ENCODE results near the gene MCU.
"Not testable (repeated sequence)": the region's sequence is repeated elsewhere in the genome, so short reads cannot be mapped to it uniquely, and the experiment has no call there.

Gene MCU

GRCh38 chr10:72913287-72913686 is 221.3 kb downstream of the MCU start:
- no peak for DNase-seq

DNA sequence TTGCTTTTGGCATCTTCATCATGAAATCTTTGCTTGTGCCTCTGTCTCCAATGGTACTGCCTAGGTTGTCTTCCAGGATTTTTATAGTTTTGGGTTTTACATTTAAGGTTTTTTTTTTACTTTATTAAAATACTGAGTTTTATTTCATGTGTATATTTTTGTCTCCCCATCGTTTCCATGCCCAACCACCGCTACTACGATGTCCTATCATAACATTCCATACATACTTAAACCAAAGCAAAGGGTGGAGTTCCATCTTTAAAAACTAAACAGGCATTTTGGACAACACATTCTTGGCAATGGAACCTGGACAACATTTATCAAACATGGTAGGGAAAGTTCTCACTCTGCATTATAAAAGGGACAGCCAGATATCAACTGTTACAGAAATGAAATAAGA is 225.3 kb downstream of the MCU start:
- DNase-seq: not testable (repeated sequence)

- DNase-seq: not testable (repeated sequence)
These were observed 225.9 kb downstream of the MCU start for GRCh38 chr10:72917803-72918332.

DNA sequence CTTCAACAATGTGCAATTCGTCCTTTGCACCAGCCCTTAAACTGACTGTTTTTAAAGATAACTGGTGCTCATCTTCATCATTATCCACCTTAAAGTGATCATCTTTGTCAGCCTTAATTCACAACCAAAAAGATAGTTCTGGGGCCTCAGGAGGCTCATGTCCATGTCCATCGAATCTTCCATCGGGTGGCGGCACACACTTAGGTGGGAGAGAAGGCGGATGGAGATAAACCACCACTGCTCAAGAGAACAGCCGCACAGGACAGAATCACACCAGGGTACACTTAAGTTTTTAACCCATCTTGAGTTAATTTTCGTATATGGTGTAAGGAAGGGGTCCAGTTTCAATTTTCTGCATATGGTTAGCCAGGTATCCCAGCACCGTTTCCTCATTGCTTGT is 226.4 kb downstream of the MCU start:
- DNase-seq: no peak

- not testable (repeated sequence) for DNase-seq
These were observed 229.3 kb downstream of the MCU start for GRCh38 chr10:72921147-72921683.

DNA sequence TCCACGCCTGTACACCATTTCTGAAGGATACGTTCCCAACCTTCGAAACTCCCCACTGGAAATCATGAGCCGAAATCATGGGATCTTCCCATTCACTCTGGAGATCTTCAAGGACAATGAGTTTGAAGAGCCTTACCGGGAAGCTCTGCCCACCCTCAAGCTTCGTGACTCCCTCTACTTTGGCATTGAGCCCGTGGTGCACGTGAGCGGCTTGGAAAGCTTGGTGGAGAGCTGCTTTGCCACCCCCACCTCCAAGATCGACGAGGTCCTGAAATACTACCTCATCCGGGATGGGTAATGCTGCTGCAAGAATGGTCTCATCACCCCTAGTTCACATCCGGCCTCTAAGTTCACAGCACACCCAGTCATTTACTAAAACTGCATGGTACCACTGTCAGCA is 232.4 kb downstream of the MCU start:
- DNase-seq: no peak

- no peak for DNase-seq
These were observed 234.1 kb downstream of the MCU start for GRCh38 chr10:72925951-72926465.

DNA sequence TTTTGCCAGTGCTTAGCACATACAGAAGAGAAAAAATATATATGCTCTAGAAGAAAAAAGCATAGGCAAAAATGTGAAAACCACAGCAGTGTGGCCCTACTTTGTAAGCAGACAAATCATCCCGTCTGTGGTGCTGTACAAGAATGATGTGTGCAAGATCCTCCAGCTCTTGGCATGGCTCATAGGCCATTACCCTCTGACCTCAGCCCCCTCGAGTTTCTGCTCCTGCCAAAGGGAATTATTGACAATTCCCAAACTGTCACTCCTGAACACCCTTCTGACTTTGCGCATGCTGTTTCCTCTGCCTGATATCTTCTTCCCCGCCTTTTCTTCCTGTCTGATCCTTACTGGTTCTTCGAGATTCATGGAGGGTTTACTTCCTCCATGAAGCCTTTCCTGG is 235.5 kb downstream of the MCU start:
- no peak for DNase-seq

DNA sequence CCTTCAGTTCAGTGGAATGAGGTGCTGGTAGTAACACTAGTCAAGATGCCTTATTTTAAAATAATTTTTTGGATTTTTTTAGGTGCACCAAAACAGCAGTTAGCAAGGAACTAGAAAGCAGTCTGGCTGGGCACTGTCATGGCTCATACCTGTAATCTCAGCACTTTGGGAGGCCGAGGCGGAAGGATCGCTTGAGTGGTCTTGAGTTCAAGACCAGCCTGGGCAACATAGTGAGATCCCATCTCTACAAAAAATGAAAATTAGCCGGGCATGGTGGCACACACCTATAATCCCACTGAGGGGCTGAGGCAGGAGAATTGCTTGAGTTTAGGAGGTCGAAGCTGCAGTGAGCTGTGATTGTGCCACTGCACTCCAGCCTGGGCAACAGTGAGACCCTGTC is 236.9 kb downstream of the MCU start:
- DNase-seq: no peak

DNA sequence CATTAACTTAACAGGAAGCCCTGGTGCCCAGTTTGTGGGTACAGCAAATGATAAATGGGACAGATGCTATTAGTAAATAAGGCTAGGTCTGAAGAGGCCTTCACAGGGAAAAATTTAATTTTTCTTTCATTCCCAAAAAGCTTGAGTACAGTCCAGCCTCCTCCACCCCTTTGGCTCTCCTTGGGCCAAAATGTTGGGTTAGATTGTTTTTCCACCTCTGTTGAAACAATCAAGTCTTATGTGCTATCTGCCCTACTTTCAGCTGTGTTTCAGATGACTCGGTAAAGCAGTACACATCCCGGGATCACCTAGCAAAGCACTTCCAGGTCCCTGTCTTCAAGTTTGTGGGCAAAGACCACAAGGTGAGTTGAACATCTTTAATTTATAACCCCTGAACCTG is 238.3 kb downstream of the MCU start:
- no peak for DNase-seq

DNA sequence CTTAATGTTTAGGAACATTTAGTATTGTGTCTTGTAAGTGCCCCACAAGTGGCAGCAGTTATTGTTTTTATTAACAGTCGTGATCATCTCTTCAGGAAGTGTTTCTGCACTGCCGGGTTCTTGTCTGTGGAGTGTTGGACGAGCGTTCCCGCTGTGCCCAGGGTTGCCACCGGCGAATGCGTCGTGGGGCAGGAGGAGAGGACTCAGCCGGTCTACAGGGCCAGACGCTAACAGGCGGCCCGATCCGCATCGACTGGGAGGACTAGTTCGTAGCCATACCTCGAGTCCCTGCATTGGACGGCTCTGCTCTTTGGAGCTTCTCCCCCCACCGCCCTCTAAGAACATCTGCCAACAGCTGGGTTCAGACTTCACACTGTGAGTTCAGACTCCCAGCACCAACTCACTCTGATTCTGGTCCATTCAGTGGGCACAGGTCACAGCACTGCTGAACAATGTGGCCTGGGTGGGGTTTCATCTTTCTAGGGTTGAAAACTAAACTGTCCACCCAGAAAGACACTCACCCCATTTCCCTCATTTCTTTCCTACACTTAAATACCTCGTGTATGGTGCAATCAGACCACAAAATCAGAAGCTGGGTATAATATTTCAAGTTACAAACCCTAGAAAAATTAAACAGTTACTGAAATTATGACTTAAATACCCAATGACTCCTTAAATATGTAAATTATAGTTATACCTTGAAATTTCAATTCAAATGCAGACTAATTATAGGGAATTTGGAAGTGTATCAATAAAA is 240.5 kb downstream of the MCU start:
- no peak for DNase-seq

DNA sequence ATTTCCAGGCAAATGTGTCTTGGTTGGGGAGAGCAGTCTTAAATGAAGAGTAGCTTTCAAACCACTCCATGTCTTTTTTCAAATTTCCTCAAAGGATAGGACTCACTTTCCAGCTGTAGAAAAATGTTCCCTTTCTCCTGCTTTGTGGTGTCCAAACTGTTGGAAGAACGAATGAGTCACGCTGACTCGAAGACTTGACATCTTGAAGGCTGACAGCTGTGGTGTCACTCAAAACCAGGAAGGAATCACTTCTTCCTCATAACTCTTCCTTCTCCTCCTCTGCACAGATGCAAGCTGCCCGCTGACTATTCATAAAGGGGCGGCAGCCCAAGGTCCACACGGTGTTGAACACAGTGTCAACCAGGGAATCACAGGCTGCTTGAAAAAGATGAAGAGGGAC is 243.4 kb downstream of the MCU start:
- no peak for DNase-seq
